GM12865 (cell line): ENCODE data around the gene KCNJ16.

ENCODE experiments used
- DNase-seq: peaks from one replicate; pipeline ENCODE4 v3.0.0; 2010; ENCODE audit warnings: low read depth
- H3K4me3 ChIP-seq: 2 replicates; pipeline ENCODE4 v1.5.1; 2011; ENCODE audit warnings: mild to moderate bottlenecking, low read depth, low read length, control low read depth
- CTCF ChIP-seq: IDR thresholded peaks from 2 replicates; pipeline ENCODE4 v1.5.1; 2011; ENCODE audit warnings: low read length, control low read depth, low read depth, inconsistent platforms; ENCODE audit not compliant: insufficient read depth; ENCODE audit errors: missing control alignments

KCNJ16 gene

GRCh38 chr17:70119545-70119944, 44.5 kb downstream of the KCNJ16 start:
- TF ChIP-seq CTCF = no peak
- no peak overlapping the region for H3K4me3 ChIP-seq
- DNase-seq = no peak

- H3K4me3 ChIP-seq = no peak overlapping the region
- TF ChIP-seq CTCF = no peak
- DNase-seq = no peak
Measured at GRCh38 chr17:70119983-70120382, 45.0 kb downstream of the KCNJ16 start.

- no peak for TF ChIP-seq CTCF
- peak; percentile 15 for DNase-seq
- no peak overlapping the region for H3K4me3 ChIP-seq
Measured at GRCh38 chr17:70120425-70120824, 45.4 kb downstream of the KCNJ16 start.

- no peak for TF ChIP-seq CTCF
- H3K4me3 ChIP-seq = no peak overlapping the region
- no peak for DNase-seq
Measured at GRCh38 chr17:70121126-70121525, 46.1 kb downstream of the KCNJ16 start.

GRCh38 chr17:70123193-70123592, 48.2 kb downstream of the KCNJ16 start:
- TF ChIP-seq CTCF = no peak
- DNase-seq = no peak
- H3K4me3 ChIP-seq = no peak overlapping the region

- no peak for DNase-seq
- no peak for TF ChIP-seq CTCF
- H3K4me3 ChIP-seq = no peak overlapping the region
Measured at GRCh38 chr17:70124723-70125122, 49.7 kb downstream of the KCNJ16 start.

GRCh38 chr17:70127221-70127873, 52.3 kb downstream of the KCNJ16 start:
- TF ChIP-seq CTCF = no peak
- H3K4me3 ChIP-seq = no peak overlapping the region
- no peak for DNase-seq
